ENCODE results near the gene BEX1. TPM values are rescaled to one million over a fixed set of nuclear protein-coding genes. Genes with fewer than 3 reads are reported as not detected.
"Not testable (repeated sequence)": the region's sequence is repeated elsewhere in the genome, so short reads cannot be mapped to it uniquely, and the experiment has no call there.

Gene BEX1
- total RNA-seq, 4 donors from 2014 or later, result 10.5 to 41.5 (median 25.8) TPM

DNA sequence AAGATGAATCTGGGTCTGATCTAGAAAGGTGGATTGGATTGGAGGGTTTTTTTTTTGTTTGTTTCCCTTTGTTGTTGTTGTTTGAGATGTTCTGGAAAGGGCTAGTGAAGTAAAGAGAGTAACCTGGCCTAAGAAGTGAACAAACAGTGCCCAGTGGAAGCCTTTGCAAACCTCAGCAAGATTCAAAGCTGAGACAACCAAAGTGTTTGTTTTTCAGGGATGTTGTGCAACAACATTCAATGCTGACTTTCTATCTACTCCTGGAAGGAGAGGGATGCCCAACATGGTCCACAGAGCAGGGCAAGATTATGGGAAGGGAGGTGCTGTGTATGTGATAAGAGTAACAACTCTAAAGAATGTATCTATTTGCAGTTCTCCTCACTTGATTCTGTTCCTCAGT, 11.3 kb downstream of the BEX1 start:
- TF ChIP-seq CTCF (IDR thresholded peaks at IDR 0.05), result no peak
- no peak for TF ChIP-seq POLR2A (IDR thresholded peaks at IDR 0.05)
- no peak for DNase-seq
- Histone ChIP-seq H3K36me3 (no peaks in the 10 kb centered on the region), H3K9me3 (no peaks in the 10 kb centered on the region), H3K4me3 (replicated peaks in 1 of 3) (no peak overlapping the region), H3K4me1 (no peaks in the 10 kb centered on the region), H3K27ac (no peak overlapping the region), H3K27me3 (no peaks in the 10 kb centered on the region)
- intact Hi-C loops (cut with DNase I), result no loop called here

DNA sequence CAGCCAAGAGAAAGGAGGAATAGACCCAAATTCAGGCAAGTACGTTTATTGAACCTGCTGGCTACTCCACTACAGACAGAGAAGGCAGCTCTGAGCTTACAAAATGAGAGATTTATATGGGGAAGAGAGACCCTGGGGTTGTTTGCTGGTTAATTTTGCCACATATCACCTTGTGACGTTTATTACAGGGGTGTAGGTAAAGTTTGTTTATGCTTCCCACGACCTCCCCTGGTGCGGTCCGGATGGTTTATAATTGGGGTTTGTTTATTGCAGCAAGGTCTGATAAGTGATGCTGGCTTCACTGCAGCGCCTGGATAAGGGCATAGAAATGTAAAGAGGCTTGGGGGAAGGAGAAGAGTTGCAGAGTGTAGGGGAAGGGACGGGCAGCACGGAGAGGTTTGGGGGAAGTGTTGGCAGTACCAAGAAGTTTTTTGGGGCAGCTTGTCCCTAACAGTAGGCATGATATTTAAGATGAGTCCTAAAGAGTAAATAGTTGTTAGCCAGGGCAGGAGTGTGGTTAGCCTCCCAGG, 12.6 kb downstream of the BEX1 start:
- 20 to 24% methylated on average over 8 of the region's 8 CpGs for WGBS, 2 donors
- no peaks in the 10 kb centered on the region for H3K36me3 ChIP-seq
- no peak for DNase-seq

DNA sequence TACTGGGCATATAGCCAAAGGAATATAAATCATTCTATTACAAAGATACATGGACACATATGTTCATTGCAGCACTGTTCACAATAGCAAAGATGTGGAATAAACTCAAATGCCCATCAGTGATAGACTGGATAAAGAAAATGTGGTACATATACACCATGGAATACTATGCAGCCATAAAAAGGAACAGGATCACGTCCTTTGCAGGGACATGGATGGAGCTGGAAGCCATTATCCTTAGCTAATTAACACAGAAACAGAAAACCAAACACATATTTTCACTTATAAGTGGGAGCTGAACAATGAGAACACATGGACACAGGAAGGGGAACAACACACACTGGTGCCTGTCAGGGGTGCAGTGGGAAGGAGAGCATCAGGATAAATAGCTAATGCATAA, 30.6 kb downstream of the BEX1 start:
- H3K9me3 ChIP-seq; H3K4me1 ChIP-seq; H3K27me3 ChIP-seq; DNase-seq; H3K36me3 ChIP-seq; intact Hi-C loops (cut with DNase I); H3K27ac ChIP-seq; H3K4me3 ChIP-seq (replicated peaks in 1 of 3): not testable (repeated sequence)
- WGBS, 2 donors, result 67 to 83% methylated on average over 1 of the region's 1 CpG

More for the DNA sequence above, 12.6 kb downstream of the BEX1 start:
- intact Hi-C loops (cut with DNase I), result no loop called here
- Histone ChIP-seq H3K27me3 (no peaks in the 10 kb centered on the region), H3K4me3 (replicated peaks in 1 of 3) (no peak overlapping the region), H3K9me3 (no peaks in the 10 kb centered on the region), H3K4me1 (no peaks in the 10 kb centered on the region), H3K27ac (no peak overlapping the region)
- TF ChIP-seq POLR2A (IDR thresholded peaks at IDR 0.05), result no peak
- no peak for TF ChIP-seq CTCF (IDR thresholded peaks at IDR 0.05)

GRCh38 chrX:103017542-103017941, 46.4 kb downstream of the BEX1 start:
- Histone ChIP-seq H3K27me3 (no peaks in the 10 kb centered on the region), H3K27ac (no peak overlapping the region), H3K9me3 (no peaks in the 10 kb centered on the region), H3K4me1 (no peaks in the 10 kb centered on the region), H3K4me3 (replicated peaks in 1 of 3) (no peak overlapping the region), H3K36me3 (no peaks in the 10 kb centered on the region)
- TF ChIP-seq CTCF (IDR thresholded peaks at IDR 0.05), result no peak
- TF ChIP-seq POLR2A (IDR thresholded peaks at IDR 0.05), result no peak
- DNase-seq, result no peak
- intact Hi-C loops (cut with DNase I), result no loop called here
- 33 to 52% methylated on average over 4 of the region's 4 CpGs for WGBS, 2 donors

DNA sequence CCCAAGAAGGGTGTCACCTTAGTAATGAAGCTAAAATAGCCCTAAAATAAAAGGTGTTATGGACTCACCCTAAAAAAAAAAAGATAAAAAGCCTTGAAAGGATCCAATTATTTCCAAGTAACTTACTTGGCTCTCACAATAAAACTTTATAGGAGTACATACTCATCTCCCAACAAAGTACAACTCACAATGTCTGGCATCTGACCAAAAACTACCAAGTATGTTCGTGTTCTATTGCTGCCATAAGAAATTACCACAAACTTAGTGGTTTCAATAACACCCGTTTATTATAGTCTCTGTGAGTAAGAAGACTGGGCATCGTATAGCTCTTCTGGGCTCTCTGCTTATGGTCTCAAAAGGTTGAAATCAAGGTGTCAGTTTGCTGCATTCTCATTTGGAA, 51.0 kb downstream of the BEX1 start:
- Histone ChIP-seq H3K9me3 (no peaks in the 10 kb centered on the region), H3K4me3 (replicated peaks in 1 of 3) (no peak overlapping the region), H3K27ac (no peak overlapping the region), H3K4me1 (no peaks in the 10 kb centered on the region), H3K27me3 (no peaks in the 10 kb centered on the region), H3K36me3 (no peaks in the 10 kb centered on the region)
- TF ChIP-seq CTCF (IDR thresholded peaks at IDR 0.05) (no peak), POLR2A (IDR thresholded peaks at IDR 0.05) (no peak)
- no peak for DNase-seq
- 82% methylated on average over 3 of the region's 3 CpGs for WGBS, 2 donors
- intact Hi-C loops (cut with DNase I), result no loop called here

Other genes with a start within 250 kb of the BEX1 start
- 1 to 10 TPM; 3.9 to 5.6 (median 4.8) TPM for gene RAB40AL, start 126.9 kb downstream of the BEX1 start, total RNA-seq
- gene NXF3, start 29.0 kb upstream of the BEX1 start, total RNA-seq, result 1 to 10 TPM in 1 of 4 donors, under 1 TPM in 1, not detected in 2; 0.89 to 3.2 TPM
- 100 to 1,000 TPM in 2 of 4 donors, 10 to 100 TPM in 2; 72.2 to 123 (median 103) TPM for gene BEX4, start 150.9 kb upstream of the BEX1 start, total RNA-seq
- 100 to 1,000 TPM in 1 of 4 donors, 10 to 100 TPM in 3; 74.5 to 106 (median 83.8) TPM for gene TCEAL8, start 191.0 kb upstream of the BEX1 start, total RNA-seq
- gene TCEAL5, start 212.6 kb upstream of the BEX1 start, total RNA-seq, result 1 to 10 TPM in 2 of 4 donors, under 1 TPM in 1, not detected in 1; 0.88 to 2.2 (median 1.0) TPM
- gene BEX2, start 246.8 kb upstream of the BEX1 start, total RNA-seq, result 100 to 1,000 TPM in 2 of 4 donors, 10 to 100 TPM in 2; 91.4 to 113 (median 102) TPM